Activated T-cell treated with anti-CD3 and anti-CD28 coated beads, Interleukin-2, amount 50 U/mL, for 72 hours (primary cell): ENCODE data around the gene ATXN7. TPM values are rescaled to one million over a fixed set of nuclear protein-coding genes. Genes with fewer than 3 reads are reported as not detected.

Experiments
- ATAC-seq, 2 donors: fragments of 150-1000 bp; cut with Tn5 transposase; replicated peaks in 1 of 2; 2 replicates each; pipeline ENCODE4 v1.10.0; 2021; ENCODE audit warnings: moderate library complexity in 2 of 2, mild to moderate bottlenecking in 1 of 2
- DNase-seq, 2 donors: peaks; one replicate each; pipeline ENCODE4 v3.0.0; 2021 to 2022; ENCODE audit warnings: mixed read lengths in 1 of 2
- H3K27ac Mint-ChIP-seq: one replicate; pipeline ENCODE4 v1.8.0; 2022; ENCODE audit warnings: mild to moderate bottlenecking, moderate library complexity, mixed read lengths
- H3K27me3 Mint-ChIP-seq: one replicate; pipeline ENCODE4 v1.8.0; 2022; ENCODE audit warnings: low read depth, mixed read lengths
- H3K36me3 Mint-ChIP-seq, 2 donors: one replicate each; pipeline ENCODE4 v1.8.0; 2022; ENCODE audit warnings: mixed read lengths in 2 of 2, mild to moderate bottlenecking in 1 of 2; ENCODE audit not compliant: insufficient read depth in 2 of 2
- H3K4me1 Mint-ChIP-seq: one replicate; pipeline ENCODE4 v1.8.0; 2022; ENCODE audit warnings: low read depth, mixed read lengths
- H3K4me3 Mint-ChIP-seq, 2 donors: one replicate each; pipeline ENCODE4 v1.8.0; 2022; ENCODE audit warnings: mild to moderate bottlenecking in 2 of 2, mixed read lengths in 2 of 2, moderate library complexity in 2 of 2
- H3K9me3 Mint-ChIP-seq, 2 donors: one replicate each; pipeline ENCODE4 v1.8.0; 2022; ENCODE audit warnings: mixed read lengths in 2 of 2
- total RNA-seq, 2 donors: library from RNA; stranded (reverse); gene quantifications; one replicate each; pipeline ENCODE4 v1.2.3, GENCODE V29; 2022

Gene ATXN7
- total RNA-seq, 2 donors from 2014 or later: 49.9 to 51.3 TPM

DNA sequence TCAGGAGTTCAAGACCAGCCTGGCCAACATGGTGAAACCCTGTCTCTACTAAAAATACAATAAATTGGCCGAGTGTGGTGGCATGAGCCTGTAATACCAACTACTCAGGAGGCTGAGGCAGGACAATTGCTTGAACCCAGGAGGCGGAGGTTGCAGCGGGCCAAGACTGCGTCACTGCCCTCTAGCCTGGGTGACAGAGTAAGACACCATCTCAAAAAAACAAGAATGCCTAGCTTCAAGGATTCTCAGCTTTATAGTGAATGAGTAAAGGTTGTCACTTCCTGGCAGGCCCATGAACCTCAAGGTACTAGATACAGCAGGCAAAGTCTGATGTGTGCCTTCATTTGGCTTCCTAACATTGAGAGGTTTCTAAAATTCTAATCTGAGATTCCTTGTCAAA is 14.5 kb upstream of the ATXN7 start:
- H3K27me3 Mint-ChIP-seq: no peaks in the 10 kb centered on the region

GRCh38 chr3:63851287-63851686 is 12.4 kb upstream of the ATXN7 start:
- Mint-ChIP-seq H3K27me3 (no peaks in the 10 kb centered on the region), H3K27ac (no peak overlapping the region), H3K4me3 (no peak overlapping the region), H3K36me3 (peaks cover 0 to 5% of the 10 kb centered on the region in 2 donors), H3K4me1 (peaks cover 10% of the 10 kb centered on the region), H3K9me3 (no peaks in the 10 kb centered on the region)
- no peak for DNase-seq
- ATAC-seq: no peak

More for the DNA sequence above, 14.5 kb upstream of the ATXN7 start:
- H3K4me3 Mint-ChIP-seq: no peak overlapping the region
- H3K9me3 Mint-ChIP-seq: no peaks in the 10 kb centered on the region
- H3K36me3 Mint-ChIP-seq: peaks cover 0 to 5% of the 10 kb centered on the region in 2 donors
- H3K27ac Mint-ChIP-seq: no peak overlapping the region
- DNase-seq: no peak
- ATAC-seq: no peak
- H3K4me1 Mint-ChIP-seq: no peaks in the 10 kb centered on the region

GRCh38 chr3:63853106-63853505 is 10.6 kb upstream of the ATXN7 start:
- Mint-ChIP-seq H3K4me1 (peaks cover 19% of the 10 kb centered on the region), H3K27me3 (no peaks in the 10 kb centered on the region), H3K27ac (no peak overlapping the region), H3K9me3 (no peaks in the 10 kb centered on the region), H3K36me3 (peaks cover 0 to 5% of the 10 kb centered on the region in 2 donors), H3K4me3 (no peak overlapping the region)
- DNase-seq (no peak), ATAC-seq (no peak)

DNA sequence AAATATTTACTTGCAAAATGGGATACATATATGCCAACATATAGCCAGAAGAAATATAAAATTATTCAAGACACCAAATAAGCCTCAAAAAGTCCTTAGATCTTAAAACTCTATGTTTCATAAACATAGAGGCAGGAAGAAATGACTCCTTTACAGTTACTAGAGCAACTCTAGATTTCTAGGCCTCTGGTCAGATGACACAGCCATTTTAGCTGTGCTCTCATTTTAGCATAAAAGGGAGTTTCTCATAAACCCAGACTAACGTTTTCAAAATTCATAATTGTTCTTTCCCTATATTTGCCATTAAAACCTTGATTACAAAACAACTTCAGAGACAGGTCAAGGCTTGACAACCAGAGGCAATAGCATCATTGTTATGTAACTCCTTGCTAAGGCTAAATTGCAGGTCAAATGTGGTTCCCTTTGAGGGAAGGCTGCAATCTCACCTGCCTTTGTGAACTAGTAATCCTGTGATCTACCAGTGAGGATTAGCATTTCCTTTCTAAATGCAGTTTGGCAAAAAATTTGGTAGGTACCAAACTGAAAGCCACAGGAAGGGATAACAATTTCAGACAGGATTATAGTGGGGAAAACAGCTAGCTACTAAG is 8.2 kb upstream of the ATXN7 start:
- no peak overlapping the region for H3K27ac Mint-ChIP-seq
- H3K9me3 Mint-ChIP-seq: no peaks in the 10 kb centered on the region
- no peaks in the 10 kb centered on the region for H3K27me3 Mint-ChIP-seq
- H3K36me3 Mint-ChIP-seq: peaks cover 0 to 5% of the 10 kb centered on the region in 2 donors
- peaks cover 40% of the 10 kb centered on the region for H3K4me1 Mint-ChIP-seq
- no peak overlapping the region for H3K4me3 Mint-ChIP-seq
- DNase-seq (no peak), ATAC-seq (no peak)

DNA sequence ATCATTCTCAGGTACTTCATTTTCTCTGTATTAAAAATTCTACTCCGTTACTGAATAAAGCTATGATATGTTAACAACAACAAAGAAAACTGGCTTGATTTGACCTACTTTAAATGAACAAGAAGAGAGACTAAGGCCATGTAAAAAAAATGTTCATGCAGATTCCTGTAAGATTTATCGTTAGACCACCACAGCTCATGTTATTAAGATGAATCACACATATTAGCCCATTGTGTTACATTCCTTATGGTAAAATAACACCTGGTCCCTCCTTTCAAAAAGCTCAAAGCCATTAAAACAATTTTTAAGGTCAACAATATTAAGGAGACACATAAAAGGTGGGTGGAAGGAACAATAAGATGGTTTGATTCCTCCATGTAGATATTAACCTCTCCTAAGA is 6.4 kb upstream of the ATXN7 start:
- no peak for DNase-seq
- no peak for ATAC-seq
- Mint-ChIP-seq H3K4me3 (no peak overlapping the region), H3K4me1 (peaks cover 58% of the 10 kb centered on the region), H3K27ac (peak overlapping the region; percentile 38), H3K27me3 (no peaks in the 10 kb centered on the region), H3K9me3 (no peaks in the 10 kb centered on the region), H3K36me3 (peaks cover 0 to 2% of the 10 kb centered on the region in 2 donors)

- no peaks in the 10 kb centered on the region for H3K9me3 Mint-ChIP-seq
- H3K27ac Mint-ChIP-seq: no peak overlapping the region
- H3K4me1 Mint-ChIP-seq: peaks cover 71% of the 10 kb centered on the region
- DNase-seq (no peak), ATAC-seq (no peak)
- no peak overlapping the region for H3K4me3 Mint-ChIP-seq
- H3K36me3 Mint-ChIP-seq: peaks cover 8% of the 10 kb centered on the region in 2 donors
- no peaks in the 10 kb centered on the region for H3K27me3 Mint-ChIP-seq
Measured at GRCh38 chr3:63860776-63861175, 2.9 kb upstream of the ATXN7 start.

GRCh38 chr3:63861306-63861705 is 2.4 kb upstream of the ATXN7 start:
- ATAC-seq (no peak), DNase-seq (no peak)
- H3K27ac Mint-ChIP-seq: no peak overlapping the region
- H3K4me1 Mint-ChIP-seq: peaks cover 68% of the 10 kb centered on the region
- H3K4me3 Mint-ChIP-seq: no peak overlapping the region
- H3K9me3 Mint-ChIP-seq: no peaks in the 10 kb centered on the region
- H3K36me3 Mint-ChIP-seq: peaks cover 8% of the 10 kb centered on the region in 2 donors
- H3K27me3 Mint-ChIP-seq: no peaks in the 10 kb centered on the region

DNA sequence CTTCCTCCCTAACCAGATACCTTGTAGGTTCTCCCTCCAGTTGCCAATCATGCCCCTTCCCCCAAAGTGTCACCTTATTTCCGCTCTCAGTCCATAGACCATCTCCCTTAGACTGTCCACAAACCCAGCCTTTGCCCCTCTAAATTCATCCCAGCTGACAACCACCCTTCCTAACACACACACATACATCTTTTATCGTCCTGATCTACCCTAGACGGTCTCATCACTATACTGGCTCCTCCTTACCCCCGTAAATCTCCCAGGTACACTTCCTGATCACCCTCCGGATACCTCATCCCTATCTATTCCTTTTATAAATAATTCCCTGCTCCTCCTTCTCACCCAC is 890 bp upstream of the ATXN7 start:
- Mint-ChIP-seq H3K27ac (peak overlapping the region; percentile 94), H3K4me3 (peak overlapping the region; percentile 82 to 97), H3K36me3 (peaks cover 8 to 12% of the 10 kb centered on the region in 2 donors), H3K9me3 (no peaks in the 10 kb centered on the region), H3K27me3 (no peaks in the 10 kb centered on the region), H3K4me1 (peaks cover 70% of the 10 kb centered on the region)
- no peak for ATAC-seq
- DNase-seq: no peak

DNA sequence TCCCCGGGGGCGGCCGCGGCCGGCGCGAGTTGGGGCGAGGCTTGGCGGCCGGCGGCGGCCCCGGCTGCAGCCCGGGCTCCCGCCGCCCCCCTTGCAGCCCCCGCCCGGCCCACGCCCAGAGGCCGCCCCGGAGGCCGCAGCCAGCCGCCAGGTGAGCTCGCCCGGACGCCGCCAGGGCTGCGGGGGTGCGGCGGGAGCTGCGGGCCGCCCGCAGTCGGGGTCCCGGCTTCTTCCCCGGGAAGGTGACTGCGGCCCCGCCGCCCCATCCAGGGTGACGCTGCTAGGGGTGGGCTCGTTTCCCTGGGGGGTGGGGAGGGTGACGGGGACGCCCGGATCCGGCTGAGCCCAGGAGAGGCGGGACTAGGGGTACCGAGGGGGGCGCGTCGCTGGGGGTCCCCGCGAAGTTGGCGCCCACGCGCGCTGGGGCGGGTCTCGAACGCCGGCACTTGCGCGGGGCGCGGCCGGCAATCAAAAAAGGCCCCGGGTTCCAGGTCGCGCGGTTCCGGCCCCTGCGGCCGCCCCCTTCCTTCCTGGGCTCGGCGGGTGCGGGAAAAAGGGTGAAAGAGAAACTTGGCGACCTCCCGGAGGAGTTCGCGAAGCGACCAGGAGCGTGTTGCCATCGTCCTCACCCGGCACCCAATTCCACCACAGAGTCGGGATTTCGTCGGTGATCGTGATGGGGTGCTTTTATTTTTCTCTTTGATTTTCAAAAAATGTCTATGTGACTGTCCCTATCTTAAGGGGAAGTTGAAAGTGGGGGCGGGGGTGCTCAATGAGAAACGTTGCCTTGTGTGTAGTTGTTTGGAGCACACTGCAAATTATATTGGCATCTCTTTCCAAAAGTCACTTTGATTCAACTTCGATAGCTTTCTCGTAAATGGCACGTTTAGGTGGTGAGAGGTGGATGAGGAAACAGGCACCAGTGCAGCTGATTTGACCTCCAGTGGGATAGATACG is 619 bp downstream of the ATXN7 start:
- Mint-ChIP-seq H3K4me1 (peaks cover 65% of the 10 kb centered on the region), H3K36me3 (peaks cover 8 to 15% of the 10 kb centered on the region in 2 donors), H3K9me3 (no peaks in the 10 kb centered on the region), H3K27me3 (no peaks in the 10 kb centered on the region), H3K4me3 (peak overlapping the region; percentile 85 to 92), H3K27ac (peak overlapping the region; percentile 96)
- ATAC-seq (peak; percentile 55), DNase-seq (peak; percentile 43 to 63)

DNA sequence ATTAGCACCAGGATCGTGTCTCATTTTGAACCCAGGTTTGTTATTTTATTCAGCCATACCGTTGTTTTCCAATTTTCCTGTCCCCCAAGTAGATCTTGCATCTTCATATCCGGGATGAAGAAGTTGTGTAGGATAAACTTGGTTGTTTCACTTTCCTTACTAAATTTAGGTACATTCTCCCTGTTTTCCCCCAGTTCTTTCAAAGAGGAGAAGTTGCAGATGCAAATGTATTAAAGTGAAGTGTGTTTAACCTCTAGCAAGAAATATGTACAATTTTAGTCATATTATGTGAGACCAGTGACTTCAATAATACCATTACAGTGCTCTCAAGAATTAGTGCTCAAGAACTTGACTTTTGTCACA is 1.3 kb downstream of the ATXN7 start:
- no peak for ATAC-seq
- Mint-ChIP-seq H3K36me3 (peaks cover 8 to 15% of the 10 kb centered on the region in 2 donors), H3K4me1 (peaks cover 63% of the 10 kb centered on the region), H3K9me3 (no peaks in the 10 kb centered on the region), H3K4me3 (peak overlapping the region; percentile 85 to 92), H3K27me3 (no peaks in the 10 kb centered on the region), H3K27ac (peak overlapping the region; percentile 96)
- DNase-seq: no peak

- Mint-ChIP-seq H3K9me3 (no peaks in the 10 kb centered on the region), H3K27me3 (no peaks in the 10 kb centered on the region), H3K4me1 (peaks cover 49% of the 10 kb centered on the region), H3K27ac (peak overlapping the region; percentile 54), H3K4me3 (no peak overlapping the region), H3K36me3 (peaks cover 8 to 15% of the 10 kb centered on the region in 2 donors)
- no peak for DNase-seq
- no peak for ATAC-seq
Measured at GRCh38 chr3:63867225-63867624, 3.6 kb downstream of the ATXN7 start.

DNA sequence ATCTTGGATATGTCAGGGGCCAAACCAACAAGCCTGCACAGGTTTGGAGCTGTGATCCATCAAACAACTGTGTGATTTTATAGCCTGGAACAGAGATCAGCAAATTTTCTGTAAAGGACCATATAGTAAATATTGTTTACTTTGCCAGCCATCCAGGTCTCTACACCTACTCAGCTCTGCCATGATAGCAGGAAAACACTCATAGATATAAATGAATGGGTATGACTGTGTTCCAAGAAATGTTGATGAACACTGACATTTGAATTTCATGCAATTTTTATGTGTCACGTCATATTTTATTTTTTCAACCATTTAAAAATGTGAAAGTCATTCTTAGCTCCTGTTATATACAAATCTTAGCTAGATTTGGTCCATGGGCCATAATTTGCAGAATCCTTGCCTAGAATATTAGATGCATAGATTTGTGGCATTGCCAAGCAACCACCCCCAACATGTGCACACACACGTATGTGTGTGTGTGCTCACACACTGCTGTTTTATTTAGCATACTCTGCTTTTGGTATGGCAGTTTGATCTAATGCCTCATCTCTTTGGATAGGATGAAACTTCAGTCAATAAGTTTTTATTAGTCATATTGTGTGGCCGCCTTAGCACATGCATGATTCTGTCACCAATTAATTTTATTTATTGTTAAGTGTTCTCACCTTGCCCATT is 6.4 kb downstream of the ATXN7 start:
- Mint-ChIP-seq H3K4me1 (peaks cover 44% of the 10 kb centered on the region), H3K9me3 (no peaks in the 10 kb centered on the region), H3K36me3 (peaks cover 0 to 7% of the 10 kb centered on the region in 2 donors), H3K27ac (no peak overlapping the region), H3K27me3 (no peaks in the 10 kb centered on the region), H3K4me3 (no peak overlapping the region)
- DNase-seq (no peak), ATAC-seq (peak in 1 of 2 donors; percentile 64)

- peaks cover 0 to 7% of the 10 kb centered on the region in 2 donors for H3K36me3 Mint-ChIP-seq
- no peaks in the 10 kb centered on the region for H3K9me3 Mint-ChIP-seq
- H3K27ac Mint-ChIP-seq: no peak overlapping the region
- DNase-seq (no peak), ATAC-seq (no peak)
- peaks cover 44% of the 10 kb centered on the region for H3K4me1 Mint-ChIP-seq
- no peaks in the 10 kb centered on the region for H3K27me3 Mint-ChIP-seq
- no peak overlapping the region for H3K4me3 Mint-ChIP-seq
Measured at GRCh38 chr3:63870615-63871005, 6.9 kb downstream of the ATXN7 start.
